ENCODE data around the gene CDKN2D.

GRCh38 chr19:10567656-10568055 lies 1.1 kb downstream of the CDKN2D start:
- TF ChIP-seq POLR2AphosphoS5 (IDR thresholded peaks at IDR 0.05; ENCODE audit: borderline replicate concordance, low read depth, low read length) (no peak), EZH2 (IDR thresholded peaks at IDR 0.05) (no peak), FOXP2 (optimal IDR thresholded peaks at IDR 0.05; ENCODE audit: control extremely low read depth, extremely low read length, insufficient read depth) (no peak)
